Activated effector memory CD4-positive, alpha-beta T cell treated with Interleukin-2 at 50 U/mL for 16 hours (primary cell): ENCODE data around the gene PGA4.
"Not testable (repeated sequence)": the region's sequence is repeated elsewhere in the genome, so short reads cannot be mapped to it uniquely, and the experiment has no call there.

Source experiments
- DNase-seq: peaks from one replicate; pipeline ENCODE4 v3.0.0-alpha.2; 2020

Gene PGA4

GRCh38 chr11:61252332-61252731, 30.2 kb downstream of the PGA4 start:
- not testable (repeated sequence) for DNase-seq

GRCh38 chr11:61254403-61255025, 32.4 kb downstream of the PGA4 start:
- DNase-seq, result peak; percentile 23

- DNase-seq, result no peak
These were observed 34.7 kb downstream of the PGA4 start for GRCh38 chr11:61256710-61257482.

GRCh38 chr11:61258546-61258945, 36.4 kb downstream of the PGA4 start:
- no peak for DNase-seq

GRCh38 chr11:61259363-61259762, 37.2 kb downstream of the PGA4 start:
- no peak for DNase-seq

- DNase-seq, result no peak
These were observed 42.2 kb downstream of the PGA4 start for GRCh38 chr11:61264371-61264770.

GRCh38 chr11:61264795-61265194, 42.6 kb downstream of the PGA4 start:
- no peak for DNase-seq

GRCh38 chr11:61265357-61265756, 43.2 kb downstream of the PGA4 start:
- no peak for DNase-seq

GRCh38 chr11:61266602-61267001, 44.5 kb downstream of the PGA4 start:
- DNase-seq, result no peak

GRCh38 chr11:61267437-61267841, 45.3 kb downstream of the PGA4 start:
- DNase-seq, result no peak

GRCh38 chr11:61268588-61269250, 46.6 kb downstream of the PGA4 start:
- DNase-seq, result no peak

GRCh38 chr11:61270354-61271076, 48.4 kb downstream of the PGA4 start:
- DNase-seq, result no peak

- DNase-seq, result no peak
These were observed 50.6 kb downstream of the PGA4 start for GRCh38 chr11:61272731-61273130.

- DNase-seq, result no peak
These were observed 51.3 kb downstream of the PGA4 start for GRCh38 chr11:61273178-61274078.

- no peak for DNase-seq
These were observed 51.9 kb downstream of the PGA4 start for GRCh38 chr11:61274084-61274483.

GRCh38 chr11:61275191-61275590, 53.0 kb downstream of the PGA4 start:
- no peak for DNase-seq

GRCh38 chr11:61277186-61278000, 55.2 kb downstream of the PGA4 start:
- DNase-seq, result no peak

GRCh38 chr11:61278001-61278470, 55.9 kb downstream of the PGA4 start:
- DNase-seq, result no peak

GRCh38 chr11:61279934-61280659, 58.0 kb downstream of the PGA4 start:
- no peak for DNase-seq

- DNase-seq, result no peak
These were observed 58.9 kb downstream of the PGA4 start for GRCh38 chr11:61280883-61281580.
